Measurements from ENCODE around the gene CLCN3.

The CLCN3 gene

GRCh38 chr4:169616846-169617245 lies 3.5 kb upstream of the CLCN3 start:
- H2AFZ ChIP-seq (ENCODE audit: low read length): no peak overlapping the region

GRCh38 chr4:169617306-169617705 lies 3.1 kb upstream of the CLCN3 start:
- H3K9me2 ChIP-seq (replicated peaks; ENCODE audit: insufficient read depth, low read length): no peaks in the 10 kb centered on the region
- no peaks in the 10 kb centered on the region for H4K20me1 ChIP-seq (ENCODE audit: insufficient read depth, low read length)
- TF ChIP-seq EZH2 (optimal IDR thresholded peaks at IDR 0.05; ENCODE audit: low read depth, low read length) (no peak), CTCF (IDR thresholded peaks at IDR 0.05; ENCODE audit: low read length) (no peak), EZH2phosphoT487 (IDR thresholded peaks at IDR 0.05; ENCODE audit: low read length) (no peak)
- peaks cover 19% of the 10 kb centered on the region for H3K79me2 ChIP-seq (ENCODE audit: low read length)
- H3K4me1 ChIP-seq (ENCODE audit: low read length): peaks cover 18% of the 10 kb centered on the region
- H3K4me2 ChIP-seq (ENCODE audit: low read depth, low read length): no peak overlapping the region
- H3K9me3 ChIP-seq (replicated peaks; ENCODE audit: insufficient read depth, low read length): no peaks in the 10 kb centered on the region
- no peak overlapping the region for H3K4me3 ChIP-seq (ENCODE audit: low read length)
- H3K9ac ChIP-seq (ENCODE audit: low read length): no peak overlapping the region
- H3K36me3 ChIP-seq (replicated peaks; ENCODE audit: insufficient read depth, low read length): no peaks in the 10 kb centered on the region
- H2AFZ ChIP-seq (ENCODE audit: low read length): no peak overlapping the region
- H3F3A ChIP-seq (ENCODE audit: insufficient read depth, low read length): peaks cover 18% of the 10 kb centered on the region
- no peak for DNase-seq
- H3K27ac ChIP-seq (ENCODE audit: low read length): no peak overlapping the region
- H3K27me3 ChIP-seq (replicated peaks; ENCODE audit: insufficient read depth, low read length): no peaks in the 10 kb centered on the region

More at GRCh38 chr4:169616846-169617245, 3.5 kb upstream of the CLCN3 start:
- H3K9ac ChIP-seq (ENCODE audit: low read length): no peak overlapping the region
- H3K27ac ChIP-seq (ENCODE audit: low read length): no peak overlapping the region
- H3K9me3 ChIP-seq (replicated peaks; ENCODE audit: insufficient read depth, low read length): no peaks in the 10 kb centered on the region
- no peak overlapping the region for H3K4me2 ChIP-seq (ENCODE audit: low read depth, low read length)
- no peak overlapping the region for H3K4me3 ChIP-seq (ENCODE audit: low read length)
- no peaks in the 10 kb centered on the region for H4K20me1 ChIP-seq (ENCODE audit: insufficient read depth, low read length)
- DNase-seq: no peak
- H3K27me3 ChIP-seq (replicated peaks; ENCODE audit: insufficient read depth, low read length): no peaks in the 10 kb centered on the region
- peaks cover 16% of the 10 kb centered on the region for H3K79me2 ChIP-seq (ENCODE audit: low read length)
- H3K9me2 ChIP-seq (replicated peaks; ENCODE audit: insufficient read depth, low read length): no peaks in the 10 kb centered on the region
- H3K36me3 ChIP-seq (replicated peaks; ENCODE audit: insufficient read depth, low read length): no peaks in the 10 kb centered on the region
- TF ChIP-seq EZH2 (optimal IDR thresholded peaks at IDR 0.05; ENCODE audit: low read depth, low read length): no peak
- no peak for TF ChIP-seq EZH2phosphoT487 (IDR thresholded peaks at IDR 0.05; ENCODE audit: low read length)
- no peak for TF ChIP-seq CTCF (IDR thresholded peaks at IDR 0.05; ENCODE audit: low read length)
- H3F3A ChIP-seq (ENCODE audit: insufficient read depth, low read length): peaks cover 23% of the 10 kb centered on the region
- peaks cover 13% of the 10 kb centered on the region for H3K4me1 ChIP-seq (ENCODE audit: low read length)

GRCh38 chr4:169618286-169618685 lies 2.1 kb upstream of the CLCN3 start:
- DNase-seq: no peak
- no peaks in the 10 kb centered on the region for H3K36me3 ChIP-seq (replicated peaks; ENCODE audit: insufficient read depth, low read length)
- no peaks in the 10 kb centered on the region for H4K20me1 ChIP-seq (ENCODE audit: insufficient read depth, low read length)
- H3K27ac ChIP-seq (ENCODE audit: low read length): no peak overlapping the region
- no peaks in the 10 kb centered on the region for H3K9me2 ChIP-seq (replicated peaks; ENCODE audit: insufficient read depth, low read length)
- no peak for TF ChIP-seq EZH2phosphoT487 (IDR thresholded peaks at IDR 0.05; ENCODE audit: low read length)
- TF ChIP-seq EZH2 (optimal IDR thresholded peaks at IDR 0.05; ENCODE audit: low read depth, low read length): no peak
- TF ChIP-seq CTCF (IDR thresholded peaks at IDR 0.05; ENCODE audit: low read length): no peak
- H3K27me3 ChIP-seq (replicated peaks; ENCODE audit: insufficient read depth, low read length): no peaks in the 10 kb centered on the region
- H3K4me3 ChIP-seq (ENCODE audit: low read length): no peak overlapping the region
- peaks cover 29% of the 10 kb centered on the region for H3K79me2 ChIP-seq (ENCODE audit: low read length)
- peaks cover 17% of the 10 kb centered on the region for H3K4me1 ChIP-seq (ENCODE audit: low read length)
- no peak overlapping the region for H3K4me2 ChIP-seq (ENCODE audit: low read depth, low read length)
- H3K9ac ChIP-seq (ENCODE audit: low read length): no peak overlapping the region
- H3F3A ChIP-seq (ENCODE audit: insufficient read depth, low read length): peaks cover 11% of the 10 kb centered on the region
- no peak overlapping the region for H2AFZ ChIP-seq (ENCODE audit: low read length)
- H3K9me3 ChIP-seq (replicated peaks; ENCODE audit: insufficient read depth, low read length): no peaks in the 10 kb centered on the region
